Measurements from ENCODE around the gene TRIM28.

Gene TRIM28

DNA sequence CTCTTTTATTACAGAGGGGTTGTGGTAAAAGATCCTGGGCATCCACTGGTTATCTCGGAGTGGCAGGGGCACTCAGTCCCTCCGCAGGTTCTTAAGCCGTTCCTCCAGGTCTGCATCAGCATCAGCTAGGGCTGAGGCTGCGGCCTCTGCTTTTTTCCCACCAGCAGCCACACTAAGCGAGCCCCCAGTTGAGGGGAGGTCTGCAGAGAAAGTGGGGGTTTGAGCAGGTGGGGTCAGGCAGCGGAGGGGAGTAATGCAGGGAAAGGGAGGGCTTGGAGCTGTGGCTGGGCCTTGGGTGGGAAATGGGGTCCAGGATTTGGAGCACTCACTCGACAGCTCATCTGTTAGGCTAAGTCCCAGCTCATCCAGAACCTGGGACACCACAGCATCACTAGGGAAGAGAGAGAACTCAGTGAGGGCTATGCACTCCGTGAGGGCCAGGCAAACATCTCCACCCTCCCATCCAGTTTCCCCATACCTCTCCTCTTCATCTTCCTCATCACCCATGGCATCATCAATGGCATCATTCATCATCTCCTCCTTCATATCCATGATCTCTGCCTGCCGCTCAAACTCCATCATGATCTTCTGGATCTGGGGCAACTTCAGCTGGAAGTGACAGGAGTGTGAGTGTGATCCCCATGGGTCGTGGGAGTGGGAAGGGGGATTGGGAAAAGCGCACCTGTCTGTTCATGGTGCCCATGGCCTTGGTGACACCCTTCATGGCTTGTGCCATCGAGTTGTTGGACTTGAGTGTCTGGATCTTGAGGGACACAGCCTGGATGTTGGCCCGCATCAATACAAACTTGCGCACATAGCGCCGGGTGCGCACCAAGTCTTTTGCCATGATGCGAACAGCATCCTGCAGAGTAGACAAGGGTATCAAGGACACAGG is 8.0 kb downstream of the TRIM28 start:
- Mint-ChIP-seq H3K27ac (peak overlapping the region in 1 of 2 donors; percentile 74), H3K4me1 (peaks cover 66% of the 10 kb centered on the region)

GRCh38 chr19:58552655-58553054 is 8.8 kb downstream of the TRIM28 start:
- H3K27me3 Mint-ChIP-seq, result no peaks in the 10 kb centered on the region
- DNase-seq (no peak), ATAC-seq (no peak)
- no peak overlapping the region for H3K4me3 Mint-ChIP-seq
- H3K27ac Mint-ChIP-seq, result peak overlapping the region in 1 of 2 donors; percentile 8
- no peaks in the 10 kb centered on the region for H3K9me3 Mint-ChIP-seq
- peaks cover 66% of the 10 kb centered on the region for H3K4me1 Mint-ChIP-seq

More for the DNA sequence above, 8.0 kb downstream of the TRIM28 start:
- no peaks in the 10 kb centered on the region for H3K27me3 Mint-ChIP-seq
- H3K4me3 Mint-ChIP-seq, result no peak overlapping the region
- ATAC-seq (no peak), DNase-seq (no peak)
- no peaks in the 10 kb centered on the region for H3K9me3 Mint-ChIP-seq

GRCh38 chr19:58553799-58554493 is 10.1 kb downstream of the TRIM28 start:
- peaks cover 63% of the 10 kb centered on the region for H3K4me1 Mint-ChIP-seq
- peak in 1 of 2 donors; percentile 26 for DNase-seq

GRCh38 chr19:58554494-58555368 is 10.9 kb downstream of the TRIM28 start, which contains the start of gene CHMP2A:
TSS of gene CHMP2A (minus strand) at chr19:58555105. CDS start at chr19:58554212, 893 bp downstream.
- DNase-seq, result peak; percentile 97 to 99
- H3K9me3 Mint-ChIP-seq, result no peaks in the 10 kb centered on the region
- H3K4me1 Mint-ChIP-seq, result peaks cover 64% of the 10 kb centered on the region
- no peaks in the 10 kb centered on the region for H3K27me3 Mint-ChIP-seq
- peak within 1 kb of the TSS; percentile 85 to 94 for H3K27ac Mint-ChIP-seq
- peak; percentile 60 for ATAC-seq
- peak within 1 kb of the TSS; percentile 97 to 98 for H3K4me3 Mint-ChIP-seq

More at GRCh38 chr19:58553799-58554493, 10.1 kb downstream of the TRIM28 start:
- peak overlapping the region; percentile 85 to 94 for H3K27ac Mint-ChIP-seq
- no peak for ATAC-seq
- no peaks in the 10 kb centered on the region for H3K27me3 Mint-ChIP-seq
- H3K4me3 Mint-ChIP-seq, result peak overlapping the region; percentile 97 to 98
- no peaks in the 10 kb centered on the region for H3K9me3 Mint-ChIP-seq

DNA sequence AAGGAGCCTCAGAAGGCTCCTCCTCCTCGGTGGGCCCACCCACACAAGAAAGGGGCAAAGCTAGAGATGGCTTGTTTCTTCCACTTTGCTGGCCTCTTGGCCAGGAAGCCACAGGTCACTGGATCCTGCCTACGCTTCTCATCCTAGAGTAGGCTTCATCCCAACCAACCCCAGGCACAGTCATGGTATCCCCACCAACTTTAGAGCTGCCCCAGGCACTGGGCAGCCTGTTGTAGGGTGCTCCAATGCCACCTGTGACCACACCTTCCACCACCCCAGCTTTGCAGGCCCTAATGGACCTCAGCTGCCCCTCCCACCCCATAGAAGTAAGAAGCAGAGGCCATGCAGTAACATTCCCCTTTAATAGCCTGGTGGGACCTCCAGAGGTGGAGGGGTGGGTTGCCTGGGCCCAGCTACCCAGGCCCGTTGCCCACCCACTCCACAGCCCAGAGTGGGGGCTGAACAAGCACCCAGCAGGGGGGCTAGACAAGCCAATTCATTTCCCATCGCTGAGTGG is 11.6 kb downstream of the TRIM28 start:
- ATAC-seq (no peak), DNase-seq (no peak)
- H3K4me3 Mint-ChIP-seq, result peak overlapping the region; percentile 97 to 98
- H3K9me3 Mint-ChIP-seq, result no peaks in the 10 kb centered on the region
- H3K27ac Mint-ChIP-seq, result peak overlapping the region; percentile 85 to 94
- H3K27me3 Mint-ChIP-seq, result no peaks in the 10 kb centered on the region
- peaks cover 66% of the 10 kb centered on the region for H3K4me1 Mint-ChIP-seq

DNA sequence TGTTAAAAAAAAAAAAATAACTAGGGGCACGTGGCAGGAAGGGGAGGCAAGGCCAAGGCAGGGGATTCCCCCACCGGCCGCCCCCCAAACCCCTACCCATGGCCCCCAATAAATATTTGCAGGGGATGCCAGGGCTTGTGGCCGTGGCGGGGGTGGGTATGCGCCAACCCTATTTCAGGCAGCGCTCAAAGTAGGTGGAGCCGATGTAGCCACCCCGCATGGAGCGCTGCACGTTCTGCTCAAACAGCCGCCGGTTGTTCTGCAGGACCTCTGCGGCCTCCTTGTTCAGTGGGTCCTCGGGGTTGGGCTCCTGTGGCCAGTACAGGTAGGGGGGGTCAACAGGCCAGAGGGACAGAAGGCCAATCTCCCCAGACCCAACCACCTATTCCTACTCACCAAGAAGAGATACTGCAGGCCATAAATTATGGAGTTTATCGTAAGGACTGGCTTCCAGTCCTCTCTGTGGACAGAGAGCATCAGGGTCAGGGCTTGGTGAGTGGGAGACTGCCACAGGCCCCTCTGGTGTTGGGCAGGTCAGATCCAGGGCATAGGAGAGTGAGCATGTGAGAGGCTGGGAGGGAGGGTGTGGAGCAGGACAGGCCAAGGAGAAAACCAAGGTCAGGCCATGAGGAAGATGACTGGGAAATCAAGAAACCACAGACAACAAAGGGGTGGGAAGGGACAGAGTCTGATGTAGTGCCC is 12.2 kb downstream of the TRIM28 start:
- no peaks in the 10 kb centered on the region for H3K27me3 Mint-ChIP-seq
- no peaks in the 10 kb centered on the region for H3K9me3 Mint-ChIP-seq
- peak overlapping the region; percentile 36 to 89 for H3K27ac Mint-ChIP-seq
- peaks cover 72% of the 10 kb centered on the region for H3K4me1 Mint-ChIP-seq
- DNase-seq (no peak), ATAC-seq (no peak)
- H3K4me3 Mint-ChIP-seq, result peak overlapping the region; percentile 86 to 98

GRCh38 chr19:58556622-58557220 is 12.9 kb downstream of the TRIM28 start:
- H3K27ac Mint-ChIP-seq, result peak overlapping the region; percentile 99
- H3K4me3 Mint-ChIP-seq, result peak overlapping the region; percentile 86 to 98
- H3K27me3 Mint-ChIP-seq, result no peaks in the 10 kb centered on the region
- no peaks in the 10 kb centered on the region for H3K9me3 Mint-ChIP-seq
- DNase-seq (no peak), ATAC-seq (no peak)
- H3K4me1 Mint-ChIP-seq, result peaks cover 79% of the 10 kb centered on the region

DNA sequence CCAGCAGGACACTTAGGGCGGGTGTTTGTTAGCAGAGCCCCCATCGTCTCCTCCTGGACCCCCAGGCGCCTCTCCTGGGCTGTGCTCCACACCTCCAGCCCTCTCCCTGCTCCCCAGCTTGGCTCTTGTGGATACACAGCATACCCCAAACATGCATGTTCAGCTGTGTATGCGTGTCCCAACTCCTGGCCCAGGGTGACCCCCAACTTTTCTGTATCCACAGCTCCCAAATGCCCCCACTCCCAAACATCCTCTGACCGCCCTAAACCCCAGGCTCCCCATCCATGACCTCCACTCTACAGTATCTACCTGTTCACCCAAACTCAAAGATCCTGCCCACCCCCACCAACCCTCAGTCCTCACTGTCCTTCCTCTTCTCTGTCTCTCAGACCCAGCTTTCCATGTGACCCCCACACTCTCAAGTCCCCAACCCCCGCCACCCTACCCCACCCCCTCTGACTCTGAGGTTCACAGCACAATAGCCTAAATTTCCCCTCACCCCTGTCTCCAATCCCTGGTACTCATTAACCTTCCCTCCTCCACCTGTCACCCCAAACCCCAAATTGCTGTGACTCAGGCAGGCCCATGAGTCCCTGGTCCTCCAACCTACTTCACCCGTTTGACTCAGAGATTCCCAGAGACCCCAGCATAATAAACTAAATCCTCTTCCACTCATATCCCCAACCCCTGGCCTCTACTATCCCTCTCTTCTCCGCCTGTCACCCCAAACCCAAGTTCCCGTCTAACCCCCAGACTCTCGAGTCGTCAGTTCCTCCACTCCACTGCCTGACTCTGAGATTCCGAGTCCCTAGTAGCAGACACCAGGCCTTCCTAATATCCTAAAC is 13.6 kb downstream of the TRIM28 start:
- Mint-ChIP-seq H3K4me1 (peaks cover 84% of the 10 kb centered on the region), H3K27ac (peak overlapping the region; percentile 99), H3K9me3 (no peaks in the 10 kb centered on the region), H3K27me3 (no peaks in the 10 kb centered on the region), H3K4me3 (peak overlapping the region; percentile 86 to 98)
- DNase-seq, result no peak
- ATAC-seq, result no peak

DNA sequence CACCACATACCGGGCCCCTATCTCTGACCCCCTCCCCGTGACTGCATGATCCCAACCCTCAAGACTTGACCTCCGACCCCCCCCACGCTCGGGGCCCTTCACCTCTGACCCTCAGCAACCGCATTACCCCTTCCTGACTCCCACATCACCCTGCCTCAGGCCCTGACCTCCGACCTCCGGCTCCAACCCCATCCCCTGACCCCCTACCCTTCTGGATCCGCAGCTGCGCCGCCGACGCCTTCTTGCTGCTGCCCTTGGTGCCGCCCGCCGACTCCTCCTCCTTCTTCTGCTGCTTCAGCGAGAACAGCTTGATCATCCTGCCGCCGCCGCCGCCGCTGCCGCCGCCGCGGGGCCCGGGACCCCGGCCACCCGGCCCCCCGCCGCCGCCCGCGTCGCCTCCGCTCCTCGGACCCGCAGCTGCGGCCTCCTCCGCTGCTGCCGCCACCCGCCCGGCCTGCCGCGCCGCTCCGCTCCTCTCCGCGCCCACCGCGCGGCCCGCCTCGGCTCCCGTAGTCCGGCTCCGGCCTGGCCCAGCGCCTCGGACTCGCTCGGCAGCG is 14.3 kb downstream of the TRIM28 start, which contains the start of gene UBE2M:
Gene UBE2M (minus strand): TSS at position 546 of the 557 bp plus-strand sequence. CDS start 230 bp downstream, at position 316.
- Mint-ChIP-seq H3K4me3 (peak within 1 kb of the TSS; percentile 86 to 98), H3K4me1 (peaks cover 83% of the 10 kb centered on the region), H3K27me3 (no peaks in the 10 kb centered on the region), H3K27ac (peak within 1 kb of the TSS; percentile 99), H3K9me3 (no peaks in the 10 kb centered on the region)
- DNase-seq (no peak), ATAC-seq (peak; percentile 1)

GRCh38 chr19:58558623-58559274 is 14.9 kb downstream of the TRIM28 start:
- Mint-ChIP-seq H3K9me3 (no peaks in the 10 kb centered on the region), H3K4me1 (peaks cover 84% of the 10 kb centered on the region), H3K27me3 (no peaks in the 10 kb centered on the region), H3K27ac (peak overlapping the region; percentile 99), H3K4me3 (peak overlapping the region; percentile 86 to 98)
- DNase-seq, result peak; percentile 100
- ATAC-seq, result peak; percentile 74

GRCh38 chr19:58559275-58560006 is 15.6 kb downstream of the TRIM28 start:
- DNase-seq (peak; percentile 42 to 86), ATAC-seq (peak; percentile 31)
- Mint-ChIP-seq H3K27me3 (no peaks in the 10 kb centered on the region), H3K9me3 (no peaks in the 10 kb centered on the region), H3K4me3 (peak overlapping the region; percentile 86 to 98), H3K27ac (peak overlapping the region; percentile 99), H3K4me1 (peaks cover 83% of the 10 kb centered on the region)

All from stimulated activated naive CD8-positive, alpha-beta T cell treated with anti-CD3 and anti-CD28 coated beads, Interleukin-15, amount 100 ng/mL, for 72 hours (primary cell).